ENCODE results near the gene RALGDS.
A peak's percentile ranks its signal among the peaks of the same experiment; 100 is the strongest.

RALGDS gene

DNA sequence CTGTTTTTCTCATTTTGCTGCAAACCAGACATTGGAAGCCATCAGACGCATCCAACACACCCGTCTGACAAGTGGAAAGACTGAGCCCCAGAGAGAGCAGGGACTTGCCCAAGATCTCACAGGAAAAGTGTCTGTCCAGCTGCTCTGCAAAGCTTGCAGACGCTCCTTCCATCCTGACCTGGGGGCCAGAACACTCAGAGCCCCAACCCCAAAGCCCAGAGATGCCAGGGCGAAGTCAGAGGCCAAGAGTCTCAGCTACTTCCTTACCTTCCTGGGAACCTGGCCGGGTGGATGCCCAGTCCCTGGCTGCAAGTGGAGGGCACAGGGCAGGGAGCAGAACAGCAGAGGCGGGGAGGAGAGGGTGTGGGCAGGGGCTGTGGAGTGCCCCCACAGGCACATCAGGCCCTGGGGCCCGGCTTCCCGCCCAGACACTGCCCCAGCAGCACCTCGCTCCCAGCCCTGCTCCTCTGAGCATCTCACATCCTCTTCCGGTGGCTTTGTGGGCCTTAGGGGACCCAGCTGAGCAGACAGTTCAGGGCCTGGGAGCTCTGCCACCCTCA is 9.7 kb upstream of the RALGDS start:
- H3K4me3 ChIP-seq (ENCODE audit: low read length), result no peak overlapping the region
- H3K9ac ChIP-seq (ENCODE audit: low read depth, low read length), result no peak overlapping the region
- H3K27me3 ChIP-seq (ENCODE audit: control insufficient read depth, insufficient read depth, low read length), result peaks cover 39% of the 10 kb centered on the region
- no peaks in the 10 kb centered on the region for H3K36me3 ChIP-seq (ENCODE audit: insufficient read depth, low read length)
- H3K4me2 ChIP-seq (ENCODE audit: low read length), result no peak overlapping the region
- H3K9me3 ChIP-seq (replicated peaks; ENCODE audit: low read length), result no peaks in the 10 kb centered on the region
- H3K4me1 ChIP-seq (ENCODE audit: control insufficient read depth, insufficient read depth, low read length), result peaks cover 57% of the 10 kb centered on the region

DNA sequence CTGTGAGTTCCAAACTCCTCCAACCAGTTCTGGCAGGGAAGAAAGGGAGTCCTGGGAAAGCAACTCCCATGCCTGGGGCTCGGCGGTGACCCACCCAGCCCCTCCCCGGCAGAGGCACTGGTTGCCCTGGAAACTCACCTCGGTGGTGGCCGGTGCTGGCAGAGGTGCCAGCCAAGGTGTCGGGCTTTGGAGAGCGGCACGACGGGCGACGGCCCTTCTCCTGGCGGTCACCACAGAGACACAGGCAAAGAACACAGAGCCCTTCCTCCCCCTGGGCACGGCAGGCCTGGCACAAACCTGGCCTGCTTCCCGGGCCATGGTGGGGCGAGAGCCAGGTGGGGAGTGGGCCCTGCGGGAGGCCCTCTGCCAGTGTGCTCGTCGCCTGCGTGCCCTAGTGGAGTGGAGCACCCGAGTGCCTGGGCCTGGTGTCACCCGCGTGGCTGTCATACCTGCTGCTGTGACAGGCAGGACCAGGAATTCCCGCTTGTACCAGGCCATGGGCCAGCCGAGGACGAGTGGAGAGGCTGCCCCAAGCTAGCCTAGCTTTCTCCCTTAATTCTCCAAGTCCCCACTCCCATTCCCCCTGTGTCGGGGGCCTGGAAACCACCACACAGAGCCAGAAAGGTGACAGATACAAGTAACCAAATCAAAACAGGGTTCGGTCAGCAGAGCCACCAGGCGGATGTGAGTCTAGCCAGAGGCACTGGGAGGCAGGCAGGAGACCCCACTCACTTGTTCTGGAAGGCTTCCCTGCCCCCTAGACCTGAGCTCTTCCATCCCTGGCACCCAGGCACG is 8.2 kb upstream of the RALGDS start:
- H3K27me3 ChIP-seq (ENCODE audit: control insufficient read depth, insufficient read depth, low read length), result peaks cover 46% of the 10 kb centered on the region
- H3K36me3 ChIP-seq (ENCODE audit: insufficient read depth, low read length), result no peaks in the 10 kb centered on the region
- no peak overlapping the region for H3K4me3 ChIP-seq (ENCODE audit: low read length)
- H3K9me3 ChIP-seq (replicated peaks; ENCODE audit: low read length), result no peaks in the 10 kb centered on the region
- H3K4me1 ChIP-seq (ENCODE audit: control insufficient read depth, insufficient read depth, low read length), result peaks cover 46% of the 10 kb centered on the region
- no peak overlapping the region for H3K9ac ChIP-seq (ENCODE audit: low read depth, low read length)
- no peak overlapping the region for H3K4me2 ChIP-seq (ENCODE audit: low read length)

DNA sequence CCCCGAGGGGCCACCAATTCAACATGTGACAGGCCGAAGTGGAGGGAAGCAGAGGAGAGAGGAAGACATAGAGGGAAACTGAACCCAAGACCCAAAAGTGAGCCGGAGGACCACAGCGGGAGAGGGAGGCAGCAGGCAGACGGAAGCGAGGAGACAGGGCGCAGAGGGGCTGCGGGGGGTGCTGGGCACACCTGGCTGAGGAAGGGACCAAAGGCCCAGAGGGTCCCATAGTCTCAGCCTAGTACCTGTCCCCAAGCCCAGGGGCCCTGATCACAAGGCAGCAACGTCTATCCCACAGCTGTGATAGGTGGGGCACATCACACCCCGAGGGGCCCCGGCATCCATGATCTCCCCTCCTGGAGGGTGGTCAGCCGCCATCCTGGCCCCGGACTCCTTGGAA is 7.1 kb upstream of the RALGDS start:
- Histone ChIP-seq H3K27me3 (ENCODE audit: control insufficient read depth, insufficient read depth, low read length) (peaks cover 50% of the 10 kb centered on the region), H3K36me3 (ENCODE audit: insufficient read depth, low read length) (no peaks in the 10 kb centered on the region), H3K4me2 (ENCODE audit: low read length) (no peak overlapping the region), H3K4me1 (ENCODE audit: control insufficient read depth, insufficient read depth, low read length) (peaks cover 40% of the 10 kb centered on the region), H3K9me3 (replicated peaks; ENCODE audit: low read length) (no peaks in the 10 kb centered on the region), H3K9ac (ENCODE audit: low read depth, low read length) (no peak overlapping the region), H3K4me3 (ENCODE audit: low read length) (no peak overlapping the region)

DNA sequence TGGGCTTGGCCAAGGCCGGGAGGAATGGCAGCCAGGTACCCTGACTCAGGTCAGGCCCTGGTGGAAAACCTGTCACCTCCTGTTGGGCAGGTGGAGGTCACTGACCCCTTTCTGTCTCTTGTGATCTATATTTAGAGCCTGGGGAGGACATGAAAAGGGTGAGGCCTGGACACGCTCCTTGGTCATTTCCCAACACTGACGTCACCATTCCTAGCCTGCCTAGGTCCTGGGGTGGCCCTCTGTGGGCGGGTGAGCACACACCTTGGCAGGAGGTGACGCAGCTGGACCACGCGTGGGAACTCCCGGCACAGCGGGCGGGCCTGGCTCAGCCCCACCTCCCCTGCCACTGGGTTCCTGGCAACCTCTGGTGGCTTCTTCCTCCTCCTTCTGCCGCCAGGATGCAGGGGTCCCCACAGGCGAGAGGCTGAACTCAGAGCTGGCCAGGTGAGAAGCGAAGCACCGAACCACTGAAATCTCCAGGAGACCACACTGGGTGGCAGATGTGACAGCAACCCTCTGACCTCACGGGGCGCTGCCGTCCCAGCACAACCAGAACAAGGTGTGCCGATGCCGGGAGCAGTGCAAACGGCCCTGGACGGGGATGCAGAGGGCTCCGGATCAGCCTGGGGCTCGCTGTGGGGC is 6.4 kb upstream of the RALGDS start:
- peaks cover 50% of the 10 kb centered on the region for H3K27me3 ChIP-seq (ENCODE audit: control insufficient read depth, insufficient read depth, low read length)
- no peak overlapping the region for H3K9ac ChIP-seq (ENCODE audit: low read depth, low read length)
- peak overlapping the region; percentile 82 for H3K4me2 ChIP-seq (ENCODE audit: low read length)
- H3K9me3 ChIP-seq (replicated peaks; ENCODE audit: low read length), result no peaks in the 10 kb centered on the region
- H3K36me3 ChIP-seq (ENCODE audit: insufficient read depth, low read length), result no peaks in the 10 kb centered on the region
- H3K4me1 ChIP-seq (ENCODE audit: control insufficient read depth, insufficient read depth, low read length), result peaks cover 42% of the 10 kb centered on the region
- no peak overlapping the region for H3K4me3 ChIP-seq (ENCODE audit: low read length)

DNA sequence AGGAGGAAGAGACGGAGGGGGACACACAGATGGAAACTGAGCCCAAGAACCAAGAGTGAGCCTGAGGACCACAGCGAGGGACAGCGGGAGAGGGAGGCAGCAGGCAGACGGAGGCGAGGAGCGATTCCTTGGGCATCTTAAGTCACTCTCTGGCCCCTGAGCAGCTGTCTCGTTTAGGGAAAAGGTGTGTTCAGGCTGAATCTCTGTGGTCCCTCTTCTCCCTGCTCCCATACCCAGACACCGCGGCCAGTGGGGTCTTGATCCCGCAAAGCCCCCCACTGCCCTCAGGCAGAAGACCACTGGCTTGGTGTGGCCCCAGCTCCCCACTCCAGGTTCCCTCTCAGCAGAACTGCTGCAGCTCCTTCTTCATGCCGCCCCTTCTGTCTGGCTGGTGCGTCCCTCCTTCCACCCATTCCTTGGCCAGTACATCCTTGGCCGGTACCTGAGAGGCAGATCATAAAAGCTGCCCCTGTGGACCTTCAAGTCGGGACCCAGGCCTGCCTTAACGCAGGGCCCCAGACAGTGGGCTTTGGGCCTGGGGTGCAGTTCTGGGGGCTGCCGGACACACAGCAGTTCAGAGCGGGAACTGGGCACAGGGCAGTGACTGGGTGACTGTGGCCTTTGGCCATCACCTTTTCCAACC is 5.8 kb upstream of the RALGDS start:
- H3K4me1 ChIP-seq (ENCODE audit: control insufficient read depth, insufficient read depth, low read length), result peaks cover 41% of the 10 kb centered on the region

DNA sequence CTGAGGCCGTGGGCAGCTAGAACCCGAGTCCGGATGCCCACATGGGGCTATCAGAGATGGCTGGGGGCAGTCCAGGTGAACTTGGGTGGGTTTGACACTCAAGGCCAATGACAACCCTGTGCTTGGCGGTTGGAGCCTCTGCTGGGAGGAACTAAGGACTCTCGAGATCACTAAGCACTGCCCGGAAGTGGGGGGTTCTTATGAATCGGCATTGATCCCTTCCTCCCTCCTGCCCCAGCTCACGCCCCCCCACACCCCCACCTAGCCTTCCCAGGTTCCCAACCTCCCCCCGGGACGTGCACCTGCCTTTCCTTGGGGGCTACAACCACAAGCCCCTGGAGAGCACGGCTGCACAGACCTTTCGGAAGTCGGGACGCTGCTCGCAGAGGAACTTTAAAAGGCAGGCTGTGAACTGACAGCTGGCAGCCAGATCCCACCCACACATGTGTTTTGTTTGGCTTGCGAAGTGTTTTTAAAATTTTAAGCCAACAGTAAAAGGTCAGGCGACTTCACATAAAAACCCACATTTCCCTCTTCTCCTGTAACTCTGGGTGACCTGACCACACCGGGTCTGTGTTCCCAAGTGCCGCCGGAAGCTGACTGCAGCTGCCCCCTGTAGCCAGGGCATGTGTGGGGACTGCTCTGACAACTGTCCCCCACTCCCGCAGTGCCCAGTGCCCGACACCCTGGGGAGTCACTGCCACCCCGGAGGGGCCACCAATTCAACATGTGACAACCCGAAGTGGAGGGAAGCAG is 5.1 kb upstream of the RALGDS start:
- H3K4me1 ChIP-seq (ENCODE audit: control insufficient read depth, insufficient read depth, low read length), result peaks cover 39% of the 10 kb centered on the region
- peak overlapping the region; percentile 82 for H3K4me2 ChIP-seq (ENCODE audit: low read length)
- peak overlapping the region; percentile 66 for H3K4me3 ChIP-seq (ENCODE audit: low read length)
- no peaks in the 10 kb centered on the region for H3K36me3 ChIP-seq (ENCODE audit: insufficient read depth, low read length)
- peaks cover 44% of the 10 kb centered on the region for H3K27me3 ChIP-seq (ENCODE audit: control insufficient read depth, insufficient read depth, low read length)
- no peaks in the 10 kb centered on the region for H3K9me3 ChIP-seq (replicated peaks; ENCODE audit: low read length)
- H3K9ac ChIP-seq (ENCODE audit: low read depth, low read length), result peak overlapping the region; percentile 31

More for the DNA sequence above, 5.8 kb upstream of the RALGDS start:
- Histone ChIP-seq H3K9me3 (replicated peaks; ENCODE audit: low read length) (no peaks in the 10 kb centered on the region), H3K36me3 (ENCODE audit: insufficient read depth, low read length) (no peaks in the 10 kb centered on the region), H3K27me3 (ENCODE audit: control insufficient read depth, insufficient read depth, low read length) (peaks cover 48% of the 10 kb centered on the region), H3K4me2 (ENCODE audit: low read length) (peak overlapping the region; percentile 82), H3K9ac (ENCODE audit: low read depth, low read length) (peak overlapping the region; percentile 31), H3K4me3 (ENCODE audit: low read length) (peak overlapping the region; percentile 66)

DNA sequence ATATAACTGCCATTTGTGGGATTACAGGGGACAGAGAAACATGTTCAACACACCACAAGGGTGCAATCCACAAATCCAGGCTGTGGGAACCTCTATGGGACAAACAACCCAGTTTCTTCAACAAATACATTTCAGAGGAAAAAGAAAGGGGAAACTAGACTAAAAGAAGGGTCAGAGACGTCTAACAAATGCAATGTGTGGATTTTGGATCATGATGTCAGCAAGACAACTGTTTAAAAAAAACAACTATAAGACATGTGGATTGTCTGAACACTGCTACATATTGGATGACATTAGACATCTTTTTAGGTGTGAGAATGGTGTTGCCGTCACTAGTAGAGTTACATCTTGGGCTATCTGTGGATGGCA is 3.9 kb upstream of the RALGDS start:
- no peak overlapping the region for H3K9ac ChIP-seq (ENCODE audit: low read depth, low read length)
- H3K27me3 ChIP-seq (ENCODE audit: control insufficient read depth, insufficient read depth, low read length), result peaks cover 40% of the 10 kb centered on the region
- no peak overlapping the region for H3K4me3 ChIP-seq (ENCODE audit: low read length)
- H3K4me1 ChIP-seq (ENCODE audit: control insufficient read depth, insufficient read depth, low read length), result peaks cover 48% of the 10 kb centered on the region
- H3K36me3 ChIP-seq (ENCODE audit: insufficient read depth, low read length), result no peaks in the 10 kb centered on the region
- no peak overlapping the region for H3K4me2 ChIP-seq (ENCODE audit: low read length)
- H3K9me3 ChIP-seq (replicated peaks; ENCODE audit: low read length), result no peaks in the 10 kb centered on the region

DNA sequence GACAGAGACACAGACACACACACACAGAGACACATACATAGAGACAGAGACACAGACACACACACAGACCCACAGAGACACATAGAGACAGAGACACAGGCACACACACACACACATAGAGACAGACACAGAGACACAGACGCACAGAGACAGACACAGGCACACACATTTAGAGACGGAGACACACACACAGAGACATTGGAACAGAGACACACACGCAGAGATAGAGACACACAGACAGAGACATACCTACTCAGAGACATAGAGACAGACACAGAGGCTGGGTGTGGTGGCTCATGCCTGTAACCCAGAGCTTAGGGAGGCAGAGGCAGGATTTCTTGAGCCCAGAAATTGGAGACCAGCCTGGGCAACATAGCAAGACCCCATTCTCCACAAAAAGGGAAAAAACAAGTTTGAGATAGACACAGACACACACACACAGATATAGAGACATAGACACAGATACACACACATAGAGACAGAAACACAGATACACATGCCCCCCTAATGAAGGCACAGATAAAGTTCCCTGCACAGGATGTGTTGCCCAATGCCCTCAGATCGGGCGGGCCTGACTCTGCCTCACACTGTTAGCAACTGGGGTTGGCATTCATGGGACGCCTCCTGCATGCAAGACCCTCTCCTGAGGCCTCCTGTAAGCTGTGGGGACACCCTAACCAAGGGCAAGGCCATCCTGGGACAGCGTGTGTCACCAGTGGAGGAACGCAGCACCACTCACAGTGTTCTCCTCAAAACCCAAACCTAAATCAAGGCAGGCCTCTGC is 3.3 kb upstream of the RALGDS start:
- Histone ChIP-seq H3K9me3 (replicated peaks; ENCODE audit: low read length) (no peaks in the 10 kb centered on the region), H3K4me3 (ENCODE audit: low read length) (no peak overlapping the region), H3K27me3 (ENCODE audit: control insufficient read depth, insufficient read depth, low read length) (peaks cover 36% of the 10 kb centered on the region), H3K36me3 (ENCODE audit: insufficient read depth, low read length) (no peaks in the 10 kb centered on the region), H3K9ac (ENCODE audit: low read depth, low read length) (no peak overlapping the region), H3K4me2 (ENCODE audit: low read length) (no peak overlapping the region), H3K4me1 (ENCODE audit: control insufficient read depth, insufficient read depth, low read length) (peaks cover 54% of the 10 kb centered on the region)

DNA sequence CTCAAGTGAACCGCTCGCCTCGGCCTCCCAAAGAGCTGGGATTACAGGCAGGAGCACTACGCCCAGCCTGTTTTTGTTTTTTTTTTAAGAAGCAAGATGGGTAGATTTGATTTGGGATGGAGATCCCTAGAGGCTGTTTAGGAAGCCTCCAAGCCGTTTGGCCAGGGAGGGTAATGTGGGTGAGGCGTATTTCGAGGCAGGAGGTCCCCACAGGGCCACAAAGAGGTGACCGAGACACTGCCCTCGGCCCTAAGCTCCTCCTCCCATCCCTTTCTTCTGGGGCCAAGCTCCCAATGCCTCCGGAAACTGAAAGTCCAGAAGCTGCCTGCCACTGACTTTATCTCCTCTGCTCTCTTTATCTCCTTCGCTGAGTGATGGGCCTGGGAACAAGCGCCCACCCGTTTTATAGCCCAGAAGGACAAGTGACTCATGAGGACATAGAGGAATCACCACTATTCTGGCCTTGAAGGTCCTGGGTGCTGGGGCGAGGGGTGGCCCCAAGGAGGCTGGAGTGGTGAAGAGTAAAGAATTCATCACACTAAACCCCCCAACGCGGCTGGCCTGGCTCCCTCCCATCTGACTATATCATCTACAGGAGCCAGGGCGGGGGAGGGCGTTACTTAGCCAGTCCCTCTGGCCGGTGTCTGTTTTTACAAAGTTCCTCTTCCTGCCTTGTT is 2.0 kb upstream of the RALGDS start:
- Histone ChIP-seq H3K27me3 (ENCODE audit: control insufficient read depth, insufficient read depth, low read length) (peaks cover 30% of the 10 kb centered on the region), H3K4me1 (ENCODE audit: control insufficient read depth, insufficient read depth, low read length) (peaks cover 57% of the 10 kb centered on the region), H3K9ac (ENCODE audit: low read depth, low read length) (no peak overlapping the region), H3K4me3 (ENCODE audit: low read length) (no peak overlapping the region), H3K4me2 (ENCODE audit: low read length) (peak overlapping the region; percentile 50), H3K36me3 (ENCODE audit: insufficient read depth, low read length) (no peaks in the 10 kb centered on the region), H3K9me3 (replicated peaks; ENCODE audit: low read length) (no peaks in the 10 kb centered on the region)

DNA sequence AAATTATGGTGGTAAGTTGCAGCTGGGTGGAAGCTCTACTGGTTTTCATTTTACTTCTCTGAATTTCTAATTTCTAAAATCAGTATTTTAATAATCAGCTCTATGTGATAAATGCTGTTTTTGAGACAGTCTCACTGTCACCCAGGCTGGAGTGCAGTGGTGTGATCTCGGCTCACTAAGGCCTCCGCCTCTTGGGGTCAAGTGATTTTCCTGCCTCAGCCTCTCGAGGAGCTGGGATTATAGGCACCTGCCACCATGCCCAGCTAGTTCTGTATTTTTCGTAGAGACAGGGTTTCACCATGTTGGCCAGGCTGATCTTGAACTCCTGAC is 1.5 kb upstream of the RALGDS start:
- Histone ChIP-seq H3K9me3 (replicated peaks; ENCODE audit: low read length) (no peaks in the 10 kb centered on the region), H3K4me3 (ENCODE audit: low read length) (no peak overlapping the region), H3K9ac (ENCODE audit: low read depth, low read length) (no peak overlapping the region), H3K4me2 (ENCODE audit: low read length) (peak overlapping the region; percentile 50), H3K36me3 (ENCODE audit: insufficient read depth, low read length) (no peaks in the 10 kb centered on the region), H3K27me3 (ENCODE audit: control insufficient read depth, insufficient read depth, low read length) (peaks cover 25% of the 10 kb centered on the region), H3K4me1 (ENCODE audit: control insufficient read depth, insufficient read depth, low read length) (peaks cover 59% of the 10 kb centered on the region)

Data from skeletal muscle satellite cell (primary cell).